HG03575 (cell line): ENCODE results near the gene OTOG.
"Not testable (repeated sequence)": the region's sequence is repeated elsewhere in the genome, so short reads cannot be mapped to it uniquely, and the experiment has no call there.

Source experiments
- ATAC-seq: cut with Tn5 transposase; IDR thresholded peaks from one replicate; pipeline ENCODE4 v1.9.1; 2021; ENCODE audit not compliant: unreplicated experiment, insufficient number of reproducible peaks, low FRiP score; ENCODE audit errors: extremely low read depth

OTOG gene

DNA sequence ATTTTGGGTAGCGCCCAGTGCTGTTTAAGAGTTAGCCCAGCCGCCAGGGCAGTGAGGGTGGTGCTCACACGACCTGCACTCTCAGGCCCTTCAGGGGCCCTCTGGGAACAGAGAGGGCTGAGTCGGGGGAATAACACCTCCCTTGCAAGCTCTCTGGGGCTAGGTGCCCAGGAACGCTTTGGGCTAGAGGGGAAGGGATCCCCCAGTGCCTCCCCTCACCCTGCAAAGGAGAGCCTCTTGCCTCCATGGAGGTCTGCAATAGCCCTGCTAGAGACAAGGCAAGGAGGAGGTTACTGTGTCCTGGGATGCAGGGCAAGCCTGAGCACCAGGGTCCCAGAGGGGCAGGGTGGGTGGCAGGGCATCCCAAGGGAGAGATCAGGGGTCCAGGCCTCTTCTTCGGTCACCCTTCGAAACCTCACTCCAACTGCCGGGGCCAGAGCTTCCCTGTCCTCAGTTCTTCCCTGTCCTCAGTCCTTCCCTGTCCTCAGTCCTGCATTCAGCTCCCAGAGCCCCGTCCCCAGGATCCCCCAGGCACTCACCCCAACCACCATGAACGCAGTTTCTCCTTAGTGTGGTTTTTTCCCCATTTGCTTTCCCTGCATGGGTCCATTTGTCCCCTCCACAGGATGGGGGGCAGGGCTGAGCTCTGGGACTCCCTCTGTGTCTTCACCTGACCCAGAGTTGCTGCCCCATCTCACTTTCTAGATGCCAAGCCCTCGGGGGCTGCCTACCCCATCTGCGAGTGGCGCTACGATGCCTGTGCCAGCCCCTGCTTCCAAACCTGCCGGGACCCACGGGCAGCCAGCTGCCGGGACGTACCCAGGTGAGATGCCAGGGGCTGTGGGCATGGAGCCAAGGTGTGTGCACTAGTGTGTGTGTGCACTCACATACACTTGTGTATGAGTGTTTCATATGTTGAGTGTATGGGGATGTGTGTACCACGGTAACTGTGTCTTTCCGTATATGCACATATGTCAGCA lies 60.8 kb downstream of the OTOG start:
- ATAC-seq, result no peak

DNA sequence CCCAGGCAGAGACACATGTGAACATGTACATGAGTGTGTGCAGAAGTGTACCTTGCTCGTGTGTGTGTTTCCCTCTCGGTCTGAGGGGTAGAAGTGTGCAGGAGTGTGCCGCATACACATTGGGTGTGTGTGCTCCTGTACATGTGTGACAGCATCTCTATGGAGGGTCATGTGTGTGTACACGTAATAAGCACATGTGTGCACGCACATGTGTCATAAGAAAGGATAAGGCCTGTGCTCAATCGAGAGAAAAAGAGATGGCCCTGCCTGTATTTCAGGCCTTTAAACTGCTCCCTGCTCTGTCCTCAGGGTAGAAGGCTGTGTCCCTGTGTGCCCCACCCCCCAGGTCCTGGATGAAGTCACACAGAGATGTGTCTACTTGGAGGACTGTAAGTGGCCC lies 61.8 kb downstream of the OTOG start:
- no peak for ATAC-seq

DNA sequence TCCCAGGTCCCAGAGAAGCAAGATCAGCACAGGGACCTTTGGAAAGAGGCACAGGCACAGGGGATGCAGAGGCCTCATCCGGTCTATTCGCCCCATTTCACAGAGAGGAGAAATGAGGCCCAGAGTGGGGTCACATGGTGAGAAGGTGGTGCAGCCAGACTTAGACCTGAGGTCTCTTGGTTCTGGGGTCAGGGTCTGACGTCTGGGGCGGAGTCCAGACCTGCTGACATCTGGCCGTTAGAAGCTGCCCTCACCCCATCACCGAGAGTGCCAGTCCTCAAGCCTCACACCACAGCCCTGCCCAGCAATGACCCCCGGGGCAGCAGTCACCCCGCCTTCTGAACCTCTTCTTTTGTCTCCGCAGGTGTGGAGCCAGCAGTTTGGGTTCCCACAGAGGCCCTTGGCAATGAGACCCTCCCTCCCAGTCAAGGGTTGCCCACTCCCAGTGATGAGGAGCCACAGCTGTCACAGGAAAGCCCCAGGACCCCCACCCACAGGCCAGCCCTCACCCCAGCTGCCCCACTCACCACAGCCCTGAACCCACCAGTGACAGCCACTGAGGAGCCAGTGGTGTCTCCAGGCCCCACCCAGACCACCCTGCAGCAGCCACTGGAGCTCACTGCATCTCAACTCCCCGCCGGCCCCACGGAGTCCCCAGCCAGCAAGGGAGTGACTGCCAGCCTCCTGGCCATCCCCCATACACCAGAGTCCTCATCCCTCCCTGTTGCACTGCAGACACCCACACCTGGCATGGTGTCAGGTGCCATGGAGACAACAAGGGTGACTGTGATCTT lies 62.4 kb downstream of the OTOG start:
- no peak for ATAC-seq

DNA sequence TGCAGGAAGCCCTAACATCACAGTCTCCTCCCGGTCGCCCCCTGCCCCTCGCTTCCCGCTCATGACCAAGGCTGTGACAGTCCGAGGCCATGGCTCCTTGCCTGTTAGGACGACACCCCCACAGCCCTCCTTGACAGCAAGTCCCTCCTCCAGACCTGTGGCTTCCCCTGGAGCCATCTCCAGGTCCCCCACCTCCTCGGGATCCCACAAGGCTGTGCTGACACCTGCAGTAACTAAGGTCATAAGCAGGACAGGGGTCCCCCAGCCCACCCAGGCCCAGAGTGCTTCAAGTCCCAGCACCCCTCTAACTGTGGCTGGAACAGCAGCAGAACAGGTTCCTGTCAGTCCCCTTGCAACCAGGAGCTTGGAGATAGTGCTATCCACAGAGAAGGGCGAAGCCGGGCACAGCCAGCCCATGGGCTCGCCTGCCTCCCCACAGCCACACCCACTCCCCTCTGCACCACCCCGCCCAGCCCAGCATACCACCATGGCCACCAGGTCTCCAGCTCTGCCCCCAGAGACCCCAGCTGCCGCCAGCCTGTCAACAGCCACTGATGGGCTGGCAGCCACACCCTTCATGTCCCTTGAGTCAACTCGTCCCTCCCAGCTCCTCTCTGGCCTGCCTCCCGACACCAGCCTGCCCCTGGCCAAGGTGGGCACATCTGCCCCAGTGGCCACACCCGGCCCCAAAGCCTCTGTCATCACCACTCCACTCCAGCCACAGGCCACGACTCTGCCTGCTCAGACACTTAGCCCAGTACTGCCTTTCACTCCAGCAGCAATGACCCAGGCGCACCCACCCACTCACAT lies 63.2 kb downstream of the OTOG start:
- ATAC-seq, result no peak

DNA sequence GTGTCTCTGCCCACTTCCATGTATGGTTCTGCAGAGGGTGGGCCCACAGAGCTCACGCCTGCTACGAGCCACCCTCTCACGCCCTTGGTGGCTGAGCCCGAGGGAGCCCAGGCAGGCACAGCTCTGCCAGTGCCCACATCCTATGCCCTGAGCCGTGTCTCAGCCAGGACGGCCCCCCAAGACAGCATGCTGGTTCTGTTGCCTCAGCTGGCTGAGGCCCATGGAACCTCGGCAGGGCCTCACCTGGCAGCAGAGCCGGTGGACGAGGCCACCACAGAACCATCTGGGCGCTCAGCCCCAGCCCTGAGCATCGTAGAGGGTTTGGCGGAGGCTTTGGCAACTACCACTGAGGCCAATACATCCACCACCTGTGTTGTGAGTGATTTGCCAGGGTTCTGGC lies 64.0 kb downstream of the OTOG start:
- no peak for ATAC-seq

DNA sequence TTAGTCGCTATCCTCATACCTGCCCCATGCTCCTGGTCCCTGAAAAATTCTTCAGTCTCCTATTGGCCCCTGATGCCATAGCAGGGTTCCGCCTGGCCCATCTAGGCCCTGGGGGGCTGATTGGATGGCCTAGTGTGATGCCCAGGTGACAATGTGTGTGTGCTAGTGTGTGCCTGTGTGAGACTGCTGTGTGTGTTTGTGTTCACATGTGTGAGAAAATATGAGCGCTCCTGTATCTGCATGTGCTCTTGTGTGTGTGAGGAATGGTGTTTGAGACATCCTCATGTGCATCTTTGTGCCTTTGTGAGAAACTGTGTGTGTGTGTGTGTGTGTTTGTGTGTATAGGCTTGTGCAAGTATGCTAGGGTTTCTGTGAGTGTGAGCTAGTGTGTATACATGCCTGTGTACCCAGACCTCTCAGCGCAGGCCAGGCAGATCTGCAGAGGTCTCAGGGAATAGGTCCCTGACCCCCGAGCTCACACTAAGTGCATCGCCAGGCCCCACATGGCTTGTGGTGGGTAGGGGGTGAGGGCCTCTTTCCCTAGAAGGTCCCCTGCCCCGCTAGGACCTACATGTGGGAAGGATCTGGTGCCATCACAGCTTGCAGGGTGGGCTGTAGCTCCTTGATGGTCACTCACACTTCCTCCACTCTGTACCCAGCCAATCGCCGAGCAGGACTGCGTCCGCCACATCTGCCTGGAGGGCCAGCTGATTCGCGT lies 64.6 kb downstream of the OTOG start:
- ATAC-seq, result no peak

DNA sequence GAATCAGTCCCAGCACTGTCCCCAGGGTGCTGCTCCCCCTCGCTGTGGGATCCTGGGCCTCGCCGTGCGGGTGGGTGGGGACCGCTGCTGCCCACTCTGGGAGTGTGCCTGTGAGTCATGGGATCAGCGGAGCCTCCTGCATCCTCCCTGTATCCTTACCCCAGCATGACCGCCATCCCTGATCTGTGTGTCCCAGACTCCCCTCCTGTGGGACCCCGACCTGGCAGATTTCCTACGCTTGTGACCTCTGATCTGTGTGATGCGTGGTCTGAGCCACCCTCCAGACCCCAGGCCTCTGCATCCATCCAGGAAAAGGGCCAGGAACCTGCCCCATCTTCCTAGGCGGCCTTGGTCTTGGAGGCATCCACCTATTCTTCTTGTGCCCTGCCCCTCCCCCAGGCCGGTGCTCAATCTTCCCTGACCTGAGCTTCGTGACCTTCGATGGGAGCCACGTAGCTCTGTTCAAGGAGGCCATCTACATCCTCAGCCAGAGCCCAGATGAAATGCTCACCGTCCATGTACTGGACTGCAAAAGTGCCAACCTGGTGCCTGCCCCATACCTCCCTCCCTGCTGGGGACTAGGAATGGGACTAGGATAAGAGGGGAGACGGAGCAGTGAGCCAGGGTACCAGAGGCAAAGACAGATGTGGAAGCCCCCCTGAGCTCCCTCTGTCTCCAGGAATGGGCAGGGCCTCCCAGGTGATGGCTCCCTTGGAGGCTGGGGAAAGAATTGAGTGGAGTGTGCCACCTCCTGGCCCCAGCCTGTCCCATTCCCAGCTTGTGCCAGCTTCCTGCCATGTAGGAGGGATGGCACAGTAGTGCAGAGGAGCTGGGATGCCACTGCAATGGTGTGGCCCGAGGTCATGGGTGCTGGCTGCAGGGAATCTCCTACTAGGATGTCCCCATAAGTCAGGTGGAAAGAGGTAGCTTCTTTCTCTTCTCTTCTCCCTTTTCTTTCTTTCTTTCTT lies 65.4 kb downstream of the OTOG start:
- ATAC-seq, result no peak

DNA sequence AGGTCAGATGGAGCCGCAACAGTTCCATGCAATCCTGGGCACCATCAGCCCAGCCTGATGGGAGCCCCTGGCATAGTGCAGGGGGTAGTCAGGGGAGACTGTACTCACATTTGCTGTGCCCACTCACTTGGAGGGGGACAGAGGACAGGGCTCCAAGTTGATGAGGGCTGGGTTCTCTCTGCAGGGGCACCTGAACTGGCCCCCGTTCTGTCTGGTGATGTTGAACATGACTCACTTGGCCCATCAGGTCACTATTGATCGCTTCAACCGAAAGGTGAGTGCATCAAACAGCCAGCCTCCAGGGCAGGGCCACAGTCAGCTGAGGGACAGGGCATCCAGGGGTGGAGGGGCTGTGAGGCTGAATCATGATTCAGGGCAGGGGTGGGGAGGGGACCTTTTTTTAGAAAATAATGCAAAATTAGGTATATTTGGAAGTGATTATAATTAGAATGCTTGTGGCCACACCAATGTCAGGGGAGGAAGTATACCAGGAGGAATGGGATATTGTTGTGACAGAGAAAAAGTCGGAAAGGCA lies 66.4 kb downstream of the OTOG start:
- ATAC-seq, result no peak

DNA sequence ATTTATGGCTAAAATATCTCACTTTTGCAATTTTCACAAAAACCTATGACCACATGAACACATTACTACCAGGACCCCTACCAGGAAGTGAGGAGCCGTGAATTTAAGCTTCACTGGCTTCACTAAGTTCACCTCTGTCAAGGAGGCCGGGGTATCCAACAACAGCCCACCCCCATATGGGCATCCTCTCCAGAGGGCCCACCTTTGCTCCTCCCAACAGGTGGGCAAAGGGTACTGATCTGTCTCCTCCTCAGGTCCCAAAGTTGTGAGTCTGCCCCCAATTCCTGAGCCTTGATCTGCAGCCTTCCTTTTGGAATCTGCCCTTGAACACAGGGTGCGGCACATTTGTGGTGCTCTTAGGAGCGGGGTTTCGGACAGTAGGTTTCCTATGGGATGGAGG lies 66.9 kb downstream of the OTOG start:
- ATAC-seq, result no peak

DNA sequence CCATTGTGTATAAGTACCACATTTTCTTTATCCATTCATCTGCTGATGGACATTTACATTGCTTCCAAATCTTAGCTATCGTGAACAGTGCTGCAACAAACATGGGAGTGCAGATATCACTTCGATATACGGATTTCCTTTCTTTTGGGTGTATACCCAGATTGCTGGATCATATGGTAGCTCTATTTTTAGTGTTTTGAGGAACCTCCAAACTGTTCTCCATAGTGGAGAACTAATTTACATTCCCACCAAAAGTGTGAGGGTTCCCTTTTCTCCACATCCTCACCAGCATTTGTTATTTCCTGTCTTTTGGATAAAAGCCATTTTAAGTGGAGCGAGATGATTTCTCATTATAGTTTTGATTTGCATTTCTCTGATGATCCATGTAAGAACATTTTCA lies 75.7 kb downstream of the OTOG start:
- ATAC-seq, result not testable (repeated sequence)

DNA sequence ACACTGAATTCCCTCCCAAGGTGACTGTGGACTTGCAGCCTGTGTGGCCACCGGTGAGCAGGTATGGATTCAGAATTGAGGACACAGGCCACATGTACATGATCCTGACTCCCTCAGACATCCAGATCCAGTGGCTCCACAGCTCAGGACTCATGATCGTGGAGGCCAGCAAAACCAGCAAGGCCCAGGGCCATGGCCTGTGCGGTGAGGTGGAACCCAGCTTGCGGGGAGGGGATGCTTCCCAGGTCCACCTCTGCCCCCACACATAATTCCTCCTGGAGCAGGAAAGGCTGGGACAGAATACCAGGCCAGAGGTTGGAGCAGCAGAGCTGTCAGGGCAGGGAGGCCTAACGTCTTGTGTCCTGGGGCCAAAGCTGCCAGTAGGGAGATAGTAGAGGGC lies 82.1 kb downstream of the OTOG start:
- no peak for ATAC-seq

DNA sequence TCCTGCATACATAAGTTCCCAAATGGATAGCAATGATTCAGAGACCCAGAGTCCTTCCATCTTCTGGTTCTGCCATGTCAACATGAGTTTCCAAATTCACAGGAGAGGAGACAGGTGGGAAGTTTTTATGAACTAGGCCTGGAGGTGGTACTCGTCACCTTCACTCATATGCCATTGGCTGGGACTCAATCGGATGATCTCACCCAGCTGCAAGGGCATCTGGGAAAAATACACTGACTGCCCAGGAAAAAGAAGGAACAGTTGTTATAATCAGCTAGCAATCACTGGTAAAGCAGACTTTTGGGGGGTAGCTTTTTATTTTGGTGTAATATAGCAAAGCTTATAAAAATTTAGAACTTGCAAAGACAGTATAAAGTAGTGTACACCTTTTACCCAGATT lies 83.9 kb downstream of the OTOG start:
- ATAC-seq, result no peak

DNA sequence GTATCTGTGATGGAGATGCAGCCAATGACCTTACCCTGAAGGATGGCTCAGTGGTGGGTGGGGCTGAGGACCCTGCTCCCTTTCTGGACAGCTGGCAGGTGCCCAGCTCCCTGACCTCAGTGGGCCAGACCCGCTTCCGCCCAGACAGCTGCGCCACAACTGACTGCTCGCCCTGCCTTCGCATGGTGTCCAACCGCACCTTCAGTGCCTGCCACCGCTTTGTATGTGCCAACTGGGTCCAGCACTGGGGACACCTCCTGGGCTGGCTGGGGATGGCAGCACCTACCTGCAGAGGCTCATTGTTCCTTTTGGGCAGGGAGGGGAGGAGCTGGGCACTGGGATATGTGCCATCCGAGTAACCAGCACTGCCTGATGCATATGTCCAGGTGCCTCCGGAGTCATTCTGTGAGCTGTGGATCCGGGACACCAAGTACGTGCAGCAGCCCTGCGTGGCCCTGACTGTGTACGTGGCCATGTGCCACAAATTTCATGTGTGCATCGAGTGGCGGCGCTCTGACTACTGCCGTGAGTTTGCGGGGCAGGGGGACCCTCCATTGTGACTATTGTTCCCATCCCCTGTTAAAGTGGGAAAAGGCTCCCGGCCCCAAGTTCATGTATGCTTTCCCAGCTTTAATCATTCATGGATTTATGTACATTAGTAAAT lies 84.8 kb downstream of the OTOG start:
- no peak for ATAC-seq

DNA sequence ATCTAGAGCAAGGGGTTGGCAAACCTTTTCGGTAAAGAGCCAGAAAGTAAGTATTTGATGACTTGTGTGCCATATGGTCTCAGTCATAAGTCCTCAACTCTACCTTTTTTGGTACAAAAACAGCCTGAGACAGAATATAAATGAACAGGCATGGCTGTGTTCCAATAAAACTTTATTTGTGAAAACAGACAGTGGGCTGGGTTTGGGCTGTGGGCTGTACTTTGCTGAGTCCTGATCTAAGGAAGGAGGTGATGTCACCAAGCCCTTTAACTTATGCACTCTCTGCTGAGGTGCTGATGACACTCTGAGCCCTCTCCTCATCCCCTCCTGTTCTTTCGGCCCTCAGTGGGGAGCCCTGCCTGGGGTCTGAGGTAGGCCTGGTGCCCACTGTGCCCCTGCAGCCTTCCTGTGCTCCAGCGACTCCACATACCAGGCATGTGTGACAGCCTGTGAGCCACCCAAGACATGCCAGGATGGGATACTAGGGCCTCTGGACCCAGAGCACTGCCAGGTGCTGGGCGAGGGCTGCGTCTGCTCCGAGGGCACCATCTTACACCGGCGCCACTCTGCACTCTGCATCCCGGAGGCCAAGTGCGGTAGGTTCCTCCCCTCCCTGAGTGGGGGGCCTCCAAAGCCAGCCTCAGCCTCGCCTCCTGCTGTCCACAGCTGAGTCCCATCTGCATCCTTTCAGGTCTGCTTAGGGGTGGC lies 86.4 kb downstream of the OTOG start:
- ATAC-seq, result no peak

DNA sequence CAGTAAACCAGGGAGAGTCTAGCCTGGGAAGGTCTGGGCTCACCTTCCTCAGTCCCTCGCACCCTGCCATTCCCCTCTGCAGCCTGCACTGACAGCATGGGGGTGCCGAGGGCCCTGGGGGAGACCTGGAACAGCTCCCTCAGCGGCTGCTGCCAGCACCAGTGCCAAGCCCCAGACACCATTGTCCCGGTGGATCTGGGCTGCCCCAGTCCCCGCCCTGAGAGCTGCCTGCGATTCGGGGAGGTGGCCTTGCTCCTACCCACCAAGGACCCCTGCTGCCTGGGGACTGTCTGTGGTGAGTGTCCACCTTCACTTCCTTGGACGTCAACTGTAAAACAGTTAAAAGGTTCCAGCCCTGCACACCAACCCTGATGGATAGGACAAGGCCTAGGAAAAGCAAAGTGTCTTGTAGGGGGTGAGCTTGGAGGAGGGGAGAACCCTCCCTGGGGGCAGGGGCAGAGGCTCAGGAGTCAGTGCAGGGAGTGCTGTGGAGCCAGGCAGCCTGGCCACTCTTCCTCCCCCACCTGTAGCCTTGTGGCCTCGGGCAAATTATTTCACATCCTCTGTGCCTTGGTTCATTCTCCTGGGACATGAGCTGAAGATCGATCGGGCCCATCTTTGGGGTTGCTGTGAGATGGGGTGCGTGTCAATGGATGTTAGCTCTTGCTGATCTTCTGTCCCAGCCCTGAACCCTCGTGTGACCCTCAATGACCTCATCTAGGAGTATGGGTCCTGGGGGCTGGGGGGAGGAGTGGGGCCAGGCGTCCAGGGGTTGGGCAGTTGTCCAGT lies 87.1 kb downstream of the OTOG start:
- no peak for ATAC-seq
